Activated CD8-positive, alpha-beta T cell treated with anti-CD3 and anti-CD28 coated beads for 36 hours (primary cell): Measurements from ENCODE around the gene TUBGCP2. TPM values are rescaled to one million over a fixed set of nuclear protein-coding genes. Genes with fewer than 3 reads are reported as not detected.
A peak's percentile ranks its signal among the peaks of the same experiment; 100 is the strongest.

ENCODE experiments used
- ATAC-seq: fragments of 200-7000 bp; cut with Tn5 transposase; one replicate; pipeline ENCODE4 v1.10.0; 2021; ENCODE audit warnings: mild to moderate bottlenecking, moderate library complexity
- CTCF ChIA-PET: fragments of 350-600 bp; sonication (Branson Sonifier 250); formaldehyde crosslinking; loops from one replicate; lab custom pipeline; 2021; ENCODE audit warnings: antibody characterized with exemption; lab: Charles Lee
- POLR2A ChIA-PET: fragments of 350-600 bp; sonication (Branson Sonifier 250); formaldehyde crosslinking; loops from one replicate; lab custom pipeline; 2021; ENCODE audit warnings: antibody characterized with exemption; lab: Charles Lee
- DNase-seq: peaks from one replicate; pipeline ENCODE4 v3.0.0-alpha.2; 2020
- H3K27ac Mint-ChIP-seq: one replicate; pipeline ENCODE4 v1.8.0; 2021; ENCODE audit warnings: mild to moderate bottlenecking, mixed read lengths
- H3K27me3 Mint-ChIP-seq: one replicate; pipeline ENCODE4 v1.8.0; 2021; ENCODE audit warnings: mixed read lengths
- H3K36me3 Mint-ChIP-seq: one replicate; pipeline ENCODE4 v1.8.0; 2021; ENCODE audit warnings: low read depth, mixed read lengths
- H3K4me1 Mint-ChIP-seq: one replicate; pipeline ENCODE4 v1.8.0; 2021; ENCODE audit warnings: low read depth, mixed read lengths
- H3K4me3 Mint-ChIP-seq: one replicate; pipeline ENCODE4 v1.8.0; 2021; ENCODE audit warnings: mild to moderate bottlenecking, moderate library complexity, mixed read lengths
- H3K9me3 Mint-ChIP-seq: one replicate; pipeline ENCODE4 v1.8.0; 2021; ENCODE audit warnings: mixed read lengths
- intact Hi-C: fragments of 100-400 bp; cut with micrococcal nuclease; formaldehyde crosslinking; loops from one replicate; pipeline ENCODE4 v1.10.0; 2022
- total RNA-seq, 2 experiments: library from RNA; stranded (reverse); gene quantifications; one replicate each; pipeline ENCODE4 v1.2.3, GENCODE V29; 2021
- TF ChIP-seq, protein P1 (sequence below): fragments of 200-600 bp; IDR thresholded peaks from one replicate; pipeline ENCODE4 v1.8.0; 2022; ENCODE audit warnings: antibody characterized with exemption, mild to moderate bottlenecking

TUBGCP2 gene
- total RNA-seq, 2 experiments from 2014 or later = 54.1 to 57.5 TPM

- peak overlapping the region; percentile 57 for H3K4me3 Mint-ChIP-seq
- ChIA-PET POLR2A (interaction anchor here (1.1 to 6.1 kb wide), 6 partner anchors 9 to 30 kb away, joined by 3 to 46 read pairs (median 6); no protein-coding TSS in a partner anchor), CTCF (interaction anchor here (1.1 to 2.1 kb wide), 4 partner anchors 30 to 373 kb away, joined by 3 to 13 read pairs (median 5); no protein-coding TSS in a partner anchor)
- intact Hi-C loops = no loop called here
- no peak for ATAC-seq
- H3K9me3 Mint-ChIP-seq = no peaks in the 10 kb centered on the region
- DNase-seq = no peak
- TF ChIP-seq, protein P1, sequence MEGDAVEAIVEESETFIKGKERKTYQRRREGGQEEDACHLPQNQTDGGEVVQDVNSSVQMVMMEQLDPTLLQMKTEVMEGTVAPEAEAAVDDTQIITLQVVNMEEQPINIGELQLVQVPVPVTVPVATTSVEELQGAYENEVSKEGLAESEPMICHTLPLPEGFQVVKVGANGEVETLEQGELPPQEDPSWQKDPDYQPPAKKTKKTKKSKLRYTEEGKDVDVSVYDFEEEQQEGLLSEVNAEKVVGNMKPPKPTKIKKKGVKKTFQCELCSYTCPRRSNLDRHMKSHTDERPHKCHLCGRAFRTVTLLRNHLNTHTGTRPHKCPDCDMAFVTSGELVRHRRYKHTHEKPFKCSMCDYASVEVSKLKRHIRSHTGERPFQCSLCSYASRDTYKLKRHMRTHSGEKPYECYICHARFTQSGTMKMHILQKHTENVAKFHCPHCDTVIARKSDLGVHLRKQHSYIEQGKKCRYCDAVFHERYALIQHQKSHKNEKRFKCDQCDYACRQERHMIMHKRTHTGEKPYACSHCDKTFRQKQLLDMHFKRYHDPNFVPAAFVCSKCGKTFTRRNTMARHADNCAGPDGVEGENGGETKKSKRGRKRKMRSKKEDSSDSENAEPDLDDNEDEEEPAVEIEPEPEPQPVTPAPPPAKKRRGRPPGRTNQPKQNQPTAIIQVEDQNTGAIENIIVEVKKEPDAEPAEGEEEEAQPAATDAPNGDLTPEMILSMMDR = no peak
- H3K27me3 Mint-ChIP-seq = no peaks in the 10 kb centered on the region
- peaks cover 26% of the 10 kb centered on the region for H3K4me1 Mint-ChIP-seq
- no peak overlapping the region for H3K27ac Mint-ChIP-seq
- H3K36me3 Mint-ChIP-seq = peaks cover 2% of the 10 kb centered on the region
Observed at GRCh38 chr10:133277277-133277992, 31.2 kb downstream of the TUBGCP2 start.

DNA sequence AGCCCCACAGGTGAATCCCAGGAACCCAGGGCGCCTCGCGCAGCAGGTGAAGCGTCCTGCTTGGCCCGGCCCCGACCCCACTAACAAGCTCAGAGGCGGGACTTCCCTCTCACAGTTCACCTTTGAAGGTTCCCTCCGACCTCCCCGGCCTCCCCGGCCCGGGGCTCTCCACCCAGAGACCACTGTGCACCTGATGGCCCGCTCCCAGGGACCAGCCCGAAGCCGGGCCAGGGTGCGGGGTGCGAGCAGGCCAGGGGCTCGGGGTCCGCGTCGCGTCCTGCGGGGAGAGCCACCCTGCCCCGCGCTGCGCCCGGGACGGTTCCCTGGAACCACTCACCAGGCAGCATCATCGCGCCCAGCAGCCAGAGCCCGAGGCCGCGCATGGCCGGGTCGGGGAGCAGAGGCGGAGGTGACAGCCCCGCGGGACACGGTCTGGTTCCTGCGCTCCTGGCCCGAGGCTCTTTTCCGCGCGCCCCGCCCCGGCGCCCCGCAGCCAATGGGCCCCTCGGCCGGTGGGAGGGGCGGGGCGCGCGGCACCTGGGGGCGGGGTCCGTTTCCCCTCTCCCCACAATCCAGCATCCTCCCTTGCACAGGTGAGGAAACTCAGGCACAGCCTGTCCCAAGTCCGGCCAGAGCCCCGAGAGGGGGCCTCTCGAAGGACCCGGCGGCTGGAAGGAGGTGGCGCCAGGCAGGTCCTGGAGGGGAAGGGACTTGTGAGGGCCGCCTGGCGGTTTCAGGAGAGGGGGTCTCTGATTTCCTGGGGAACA, 32.1 kb downstream of the TUBGCP2 start, which contains the start of gene ADAM8:
Gene ADAM8, minus strand, starts transcription at position 434 of the 767 bp plus-strand sequence. Its CDS starts 51 bp downstream, at position 383.
- no peaks in the 10 kb centered on the region for H3K27me3 Mint-ChIP-seq
- ChIA-PET CTCF (interaction anchor here (1.2 to 3.0 kb wide), 6 partner anchors 13 to 133 kb away, joined by 4 to 28 read pairs (median 9); no protein-coding TSS in a partner anchor), POLR2A (interaction anchor here (1.1 to 6.1 kb wide), 5 partner anchors 9 to 18 kb away, joined by 3 to 46 read pairs (median 8); no protein-coding TSS in a partner anchor)
- peak within 1 kb of the TSS; percentile 92 for H3K4me3 Mint-ChIP-seq
- no peaks in the 10 kb centered on the region for H3K9me3 Mint-ChIP-seq
- ATAC-seq = peak; percentile 46
- intact Hi-C loops = no loop called here
- H3K4me1 Mint-ChIP-seq = peaks cover 26% of the 10 kb centered on the region
- peak; percentile 75 for DNase-seq
- H3K27ac Mint-ChIP-seq = peak within 1 kb of the TSS; percentile 89
- H3K36me3 Mint-ChIP-seq = peaks cover 7% of the 10 kb centered on the region
- TF ChIP-seq, protein P1 = no peak

DNA sequence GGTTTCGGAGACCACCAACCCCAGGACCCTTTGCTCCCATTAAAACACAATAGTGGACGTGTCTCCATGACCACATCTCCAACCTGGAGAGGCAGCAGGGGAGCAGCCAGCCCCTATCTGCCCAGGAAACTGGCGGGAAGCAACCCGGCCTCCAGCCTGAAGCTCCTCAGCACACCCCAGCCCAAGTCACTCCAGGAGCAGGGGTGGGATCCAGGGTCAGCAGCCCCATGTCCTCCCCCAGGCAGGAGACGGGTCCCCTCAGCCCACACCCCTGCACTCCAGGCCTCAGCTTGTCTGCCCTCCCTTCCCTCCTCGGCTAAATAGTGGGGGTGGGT, 32.6 kb downstream of the TUBGCP2 start:
- H3K27ac Mint-ChIP-seq = peak overlapping the region; percentile 89
- intact Hi-C loops = no loop called here
- peaks cover 7% of the 10 kb centered on the region for H3K36me3 Mint-ChIP-seq
- DNase-seq (no peak), ATAC-seq (no peak)
- no peaks in the 10 kb centered on the region for H3K9me3 Mint-ChIP-seq
- H3K4me3 Mint-ChIP-seq = peak overlapping the region; percentile 92
- CTCF ChIA-PET = interaction anchor here (1.2 to 3.0 kb wide), 5 partner anchors 13 to 53 kb away, joined by 4 to 28 read pairs (median 6); no protein-coding TSS in a partner anchor
- POLR2A ChIA-PET = interaction anchor here (1.3 to 6.1 kb wide), 4 partner anchors 9 to 49 kb away, joined by 3 to 46 read pairs (median 20); no protein-coding TSS in a partner anchor
- H3K4me1 Mint-ChIP-seq = peaks cover 26% of the 10 kb centered on the region
- TF ChIP-seq, protein P1 = no peak
- no peaks in the 10 kb centered on the region for H3K27me3 Mint-ChIP-seq

GRCh38 chr10:133275684-133276092, 33.0 kb downstream of the TUBGCP2 start:
- peak; percentile 42 for ATAC-seq
- TF ChIP-seq, protein P1 = peak; percentile 40
- CTCF ChIA-PET = interaction anchor here (0.8 to 3.0 kb wide), 8 partner anchors 12 to 54 kb away, joined by 3 to 28 read pairs (median 5); no protein-coding TSS in a partner anchor
- no peaks in the 10 kb centered on the region for H3K27me3 Mint-ChIP-seq
- no peaks in the 10 kb centered on the region for H3K9me3 Mint-ChIP-seq
- peak overlapping the region; percentile 92 for H3K4me3 Mint-ChIP-seq
- DNase-seq = peak; percentile 77
- intact Hi-C loops = no loop called here
- peak overlapping the region; percentile 89 for H3K27ac Mint-ChIP-seq
- peaks cover 7% of the 10 kb centered on the region for H3K36me3 Mint-ChIP-seq
- H3K4me1 Mint-ChIP-seq = peaks cover 26% of the 10 kb centered on the region
- POLR2A ChIA-PET = interaction anchor here (0.6 to 6.1 kb wide), 6 partner anchors 9 to 85 kb away, joined by 3 to 46 read pairs (median 6); no protein-coding TSS in a partner anchor
